Measurements from ENCODE around the gene PRPF40A. TPM values are rescaled to one million over a fixed set of nuclear protein-coding genes. Genes with fewer than 3 reads are reported as not detected.

PRPF40A gene
- total and polyA plus RNA-seq, 9 of the 15 experiments (the other 6 are each of a cell fraction or from before 2014, with no cell fraction given): 168 to 304 (median 264) TPM

- Histone ChIP-seq H3K4me2 (ENCODE audit: insufficient read depth, low read length) (no peak overlapping the region), H3K79me2 (ENCODE audit: control insufficient read depth, insufficient read depth, low read length) (peaks cover 69% of the 10 kb centered on the region), H4K20me1 (replicated peaks; ENCODE audit: control insufficient read depth, insufficient read depth, low read length) (no peaks in the 10 kb centered on the region), H3K36me3 (ENCODE audit: control insufficient read depth, insufficient read depth, low read length) (peaks cover 73% of the 10 kb centered on the region), H3K27ac (ENCODE audit: extremely low read depth, low read depth, low read length) (no peak overlapping the region), H3K9me3 (replicated peaks; ENCODE audit: control insufficient read depth, insufficient read depth, low read depth, low read length) (no peaks in the 10 kb centered on the region), H3K4me1 (replicated peaks in 1 of 2; ENCODE audit: control insufficient read depth in 2 of 2, insufficient read depth in 2 of 2, low read length in 2 of 2) (no peaks in the 10 kb centered on the region), H3K4me3 (no peak overlapping the region), H2AFZ (ENCODE audit: low read depth, low read length) (no peak overlapping the region), H3K9ac (ENCODE audit: insufficient read depth in 1 of 2, low read depth in 2 of 2, low read length in 2 of 2) (no peak overlapping the region), H3K9me1 (ENCODE audit: control insufficient read depth, insufficient read depth, low read length) (no peaks in the 10 kb centered on the region), H3K27me3 (ENCODE audit: control insufficient read depth in 2 of 2, insufficient read depth in 2 of 2, low read length in 2 of 2) (no peaks in the 10 kb centered on the region)
- ChIA-PET CTCF (ENCODE audit: low intra/inter-chr PET ratio) (no interaction called here), POLR2A (no interaction called here)
- no TSS peak for BruUV-seq (replicated peaks)
- FAIRE-seq: no peak
- intact Hi-C loops (cut with micrococcal nuclease) (no loop called here), in situ Hi-C loops (cut with MboI) (no loop called here)
- no peak for TF ChIP-seq PBX2 (CRISPR knock-in tag; IDR thresholded peaks at IDR 0.05; ENCODE audit: low read depth)
- 0 out of 2 replicates have a peak, but pooled peaks have one; percentile 16 for TF ChIP-seq PBX2 (tag; conservative IDR thresholded peaks at IDR 0.05; ENCODE audit: low read depth)
- TF ChIP-seq ATF1 (CRISPR knock-in tag; IDR thresholded peaks at IDR 0.05): no peak
- TF ChIP-seq ATF1 (tag; IDR thresholded peaks at IDR 0.05): no peak
- peak; percentile 12; the same call in 2 of the 3 replicates for ATAC-seq
- WGBS (ENCODE audit: insufficient coverage, low coverage, missing lambda C conversion rate): 94% methylated on average over 8 of the region's 8 CpGs
- no peak for DNase-seq (ENCODE audit: extremely low read depth in 1 of 4, low spot score in 3 of 4)
Measured at GRCh38 chr2:152694161-152694661, 23.1 kb downstream of the PRPF40A start.
